Esophagus muscularis mucosa (tissue), 4 donors: ENCODE data around the gene ACTBL2. TPM values are rescaled to one million over a fixed set of nuclear protein-coding genes. Genes with fewer than 3 reads are reported as not detected.

Experiments used
- DNase-seq: peaks from one replicate; pipeline ENCODE4 v3.0.0-alpha.2; 2017; ENCODE audit errors: extremely low spot score
- H3K27ac ChIP-seq, 4 donors: fragments of 200-600 bp; sonication (generic); replicated peaks in 1 of 4; 1 replicate in 3 of 4; 2 replicates in 1 of 4; pipeline ENCODE4 v1.5.1; 2016 to 2019; ENCODE audit warnings: mild to moderate bottlenecking in 1 of 4
- H3K27me3 ChIP-seq, 4 donors: fragments of 200-600 bp; sonication (generic); one replicate each; pipeline versions ENCODE4 v1.5.1 to v1.6.0; 2016 to 2019
- H3K36me3 ChIP-seq, 4 donors: fragments of 200-600 bp; sonication (generic); one replicate each; pipeline ENCODE4 v1.5.1; 2016 to 2019
- H3K4me1 ChIP-seq, 4 donors: fragments of 200-600 bp; sonication (generic); one replicate each; pipeline ENCODE4 v1.5.1; 2016 to 2019
- H3K4me3 ChIP-seq, 4 donors: fragments of 200-600 bp; sonication (generic); 1 replicate in 2 of 4; 2 replicates in 2 of 4; pipeline ENCODE4 v1.5.1; 2016 to 2019; ENCODE audit warnings: mild to moderate bottlenecking in 4 of 4, moderate library complexity in 1 of 4
- H3K9me3 ChIP-seq, 4 donors: fragments of 200-600 bp; sonication (generic); 1 replicate in 3 of 4; 2 replicates in 1 of 4; pipeline ENCODE4 v1.5.1; 2016 to 2019
- EP300 ChIP-seq: sonication (generic); formaldehyde crosslinking; IDR thresholded peaks from one replicate; pipeline ENCODE4 v1.6.1; 2017; ENCODE audit warnings: antibody characterized with exemption
- POLR2A ChIP-seq: fragments of 450-650 bp; IDR thresholded peaks from one replicate; pipeline ENCODE4 v1.6.1; 2017; ENCODE audit warnings: antibody characterized with exemption, moderate library complexity, mild to moderate bottlenecking, low read depth
- POLR2AphosphoS5 ChIP-seq, 2 donors: sonication (generic); formaldehyde crosslinking; IDR thresholded peaks; one replicate each; pipeline ENCODE4 v1.6.1; 2017; ENCODE audit warnings: antibody characterized with exemption in 2 of 2
- WGBS: methylation state at CpG from one replicate; pipeline ENCODE4 v1.1.5; 2018; 5-methylcytosine and 5-hydroxymethylcytosine counted together
- intact Hi-C: fragments of 100-400 bp; cut with DNase I; formaldehyde crosslinking; loops from one replicate; pipeline ENCODE4 v1.15.1; 2023
- total RNA-seq, 4 donors: library from RNA; depleted of rRNA; stranded (reverse); fragments of >200 nt; gene quantifications; one replicate each; pipeline versions ENCODE4 v1.1.0 to v1.2.1, GENCODE V29; 2016
- TF ChIP-seq, protein P1 (sequence below), 3 experiments: fragments of 200-600 bp in 2 of 3; fragments of 450-650 bp in 1 of 3; sonication (generic) in 2 of 3; IDR thresholded peaks; one replicate each; pipeline ENCODE4 v1.5.1; 2017 to 2019; ENCODE audit warnings: antibody characterized with exemption in 3 of 3, mild to moderate bottlenecking in 2 of 3, moderate library complexity in 1 of 3

ACTBL2 gene
- total RNA-seq, 4 donors from 2014 or later, result not detected

DNA sequence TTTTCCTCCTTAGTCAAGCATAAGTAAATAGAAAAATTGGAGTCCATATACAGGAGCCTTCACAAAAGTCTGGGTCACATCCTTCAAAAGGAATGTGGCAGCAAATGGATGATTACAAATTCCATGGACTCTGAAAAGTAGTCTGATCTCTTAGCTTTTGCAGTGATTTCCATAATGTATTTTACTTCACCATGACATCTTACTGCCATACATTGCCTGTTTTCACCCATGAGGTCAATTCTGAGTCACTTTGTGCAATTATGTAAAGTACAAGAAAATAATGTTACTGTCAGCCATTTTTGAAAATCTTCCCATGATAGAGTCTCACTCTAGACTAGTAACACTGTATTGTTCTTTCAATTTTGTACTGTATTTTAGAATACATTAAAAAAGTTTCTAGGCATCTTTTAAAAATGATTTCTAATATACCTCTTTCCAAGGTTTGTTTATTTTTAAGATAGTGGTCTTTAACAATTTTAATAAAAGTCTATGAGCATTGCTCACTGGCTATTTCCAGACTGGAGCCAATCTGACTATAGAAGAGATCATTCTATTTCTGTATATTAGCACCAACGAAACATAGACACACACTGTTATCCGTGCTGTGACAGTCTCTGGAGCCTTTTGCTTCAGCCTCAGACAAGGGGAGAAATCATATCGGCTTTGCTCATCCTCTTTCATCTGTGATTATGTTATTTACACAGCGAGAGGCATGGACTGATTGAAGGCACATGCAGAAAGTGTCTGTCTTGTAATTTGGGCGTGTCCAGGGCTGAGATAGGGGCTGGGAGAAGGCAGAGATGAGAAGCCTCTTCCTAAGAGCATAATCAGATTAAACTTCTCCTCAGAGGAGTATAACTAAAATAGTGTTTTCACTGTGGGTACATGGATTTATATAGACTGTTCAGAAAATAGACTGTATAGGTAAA is 22.9 kb upstream of the ACTBL2 start:
- intact Hi-C loops, result no loop called here

GRCh38 chr5:57504357-57504756 is 21.7 kb upstream of the ACTBL2 start:
- Histone ChIP-seq H3K4me1 (no peaks in the 10 kb centered on the region), H3K27me3 (no peaks in the 10 kb centered on the region), H3K27ac (no peak overlapping the region), H3K4me3 (no peak overlapping the region), H3K9me3 (no peaks in the 10 kb centered on the region), H3K36me3 (no peaks in the 10 kb centered on the region)
- 87% methylated on average over 5 of the region's 5 CpGs for WGBS
- no peak for DNase-seq
- TF ChIP-seq EP300 (no peak), POLR2AphosphoS5 (IDR thresholded peaks at IDR 0.05) (no peak), POLR2A (no peak)
- TF ChIP-seq, protein P1, sequence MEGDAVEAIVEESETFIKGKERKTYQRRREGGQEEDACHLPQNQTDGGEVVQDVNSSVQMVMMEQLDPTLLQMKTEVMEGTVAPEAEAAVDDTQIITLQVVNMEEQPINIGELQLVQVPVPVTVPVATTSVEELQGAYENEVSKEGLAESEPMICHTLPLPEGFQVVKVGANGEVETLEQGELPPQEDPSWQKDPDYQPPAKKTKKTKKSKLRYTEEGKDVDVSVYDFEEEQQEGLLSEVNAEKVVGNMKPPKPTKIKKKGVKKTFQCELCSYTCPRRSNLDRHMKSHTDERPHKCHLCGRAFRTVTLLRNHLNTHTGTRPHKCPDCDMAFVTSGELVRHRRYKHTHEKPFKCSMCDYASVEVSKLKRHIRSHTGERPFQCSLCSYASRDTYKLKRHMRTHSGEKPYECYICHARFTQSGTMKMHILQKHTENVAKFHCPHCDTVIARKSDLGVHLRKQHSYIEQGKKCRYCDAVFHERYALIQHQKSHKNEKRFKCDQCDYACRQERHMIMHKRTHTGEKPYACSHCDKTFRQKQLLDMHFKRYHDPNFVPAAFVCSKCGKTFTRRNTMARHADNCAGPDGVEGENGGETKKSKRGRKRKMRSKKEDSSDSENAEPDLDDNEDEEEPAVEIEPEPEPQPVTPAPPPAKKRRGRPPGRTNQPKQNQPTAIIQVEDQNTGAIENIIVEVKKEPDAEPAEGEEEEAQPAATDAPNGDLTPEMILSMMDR (IDR thresholded peaks at IDR 0.05), result no peak
- intact Hi-C loops, result no loop called here

More for the DNA sequence above, 22.9 kb upstream of the ACTBL2 start:
- Histone ChIP-seq H3K4me1 (no peaks in the 10 kb centered on the region), H3K27me3 (no peaks in the 10 kb centered on the region), H3K4me3 (no peak overlapping the region), H3K27ac (no peak overlapping the region), H3K36me3 (no peaks in the 10 kb centered on the region), H3K9me3 (no peaks in the 10 kb centered on the region)
- TF ChIP-seq EP300, result no peak
- TF ChIP-seq POLR2AphosphoS5 (IDR thresholded peaks at IDR 0.05), result no peak
- TF ChIP-seq POLR2A, result no peak
- TF ChIP-seq, protein P1 (IDR thresholded peaks at IDR 0.05), result no peak
- no peak for DNase-seq
- 90% methylated on average over 5 of the region's 5 CpGs for WGBS

DNA sequence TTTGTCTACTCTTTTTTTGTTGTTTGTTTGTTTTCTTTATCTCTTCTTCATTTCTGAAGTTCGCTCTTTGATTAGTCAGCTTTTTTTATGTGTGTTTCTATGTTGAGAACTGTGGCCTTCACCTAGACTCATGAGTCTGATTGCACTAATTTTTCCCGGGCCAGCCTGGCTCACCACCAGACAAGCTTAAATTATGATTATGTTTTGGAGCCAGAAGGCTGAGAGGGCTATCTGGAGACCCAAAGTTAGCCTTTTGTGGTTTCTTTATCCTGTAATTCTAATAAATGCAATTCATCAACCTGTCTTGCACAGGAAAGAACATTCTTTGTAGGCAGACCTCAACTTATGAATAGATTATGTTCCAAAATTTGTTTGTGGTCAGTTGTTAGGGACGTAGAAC is 20.8 kb upstream of the ACTBL2 start:
- no peak overlapping the region for H3K27ac ChIP-seq
- TF ChIP-seq POLR2AphosphoS5 (IDR thresholded peaks at IDR 0.05) (no peak), POLR2A (no peak), EP300 (no peak)
- TF ChIP-seq, protein P1 (IDR thresholded peaks at IDR 0.05), result no peak
- H3K36me3 ChIP-seq, result no peaks in the 10 kb centered on the region
- H3K4me1 ChIP-seq, result no peaks in the 10 kb centered on the region
- no peaks in the 10 kb centered on the region for H3K27me3 ChIP-seq
- H3K4me3 ChIP-seq, result no peak overlapping the region
- WGBS, result 60% methylated on average over 3 of the region's 3 CpGs
- intact Hi-C loops, result no loop called here
- H3K9me3 ChIP-seq, result no peaks in the 10 kb centered on the region
- DNase-seq, result no peak

GRCh38 chr5:57501414-57502201 is 19.0 kb upstream of the ACTBL2 start:
- 70% methylated on average over 7 of the region's 7 CpGs for WGBS
- Histone ChIP-seq H3K9me3 (no peaks in the 10 kb centered on the region), H3K4me3 (no peak overlapping the region), H3K27me3 (no peaks in the 10 kb centered on the region), H3K36me3 (no peaks in the 10 kb centered on the region), H3K4me1 (no peaks in the 10 kb centered on the region), H3K27ac (no peak overlapping the region)
- TF ChIP-seq, protein P1 (IDR thresholded peaks at IDR 0.05), result no peak
- TF ChIP-seq POLR2AphosphoS5 (IDR thresholded peaks at IDR 0.05), result no peak
- no peak for TF ChIP-seq POLR2A
- no peak for TF ChIP-seq EP300
- intact Hi-C loops, result no loop called here
- no peak for DNase-seq
